Body of pancreas (tissue), 4 donors: ENCODE data around the gene CRX.

Source experiments
- POLR2A ChIP-seq, 3 donors: fragments of 450-650 bp; IDR thresholded peaks; one replicate each; pipeline ENCODE4 v1.6.1; 2016; ENCODE audit warnings: antibody characterized with exemption in 3 of 3, mild to moderate bottlenecking in 2 of 3
- TF ChIP-seq, protein P1 (sequence below), 7 experiments: fragments of 450-650 bp in 4 of 7; fragments of 200-600 bp in 3 of 7; sonication (generic) in 3 of 7; IDR thresholded peaks; one replicate each; pipeline ENCODE4 v1.5.1; 2016 to 2019; ENCODE audit warnings: antibody characterized with exemption in 7 of 7

DNA sequence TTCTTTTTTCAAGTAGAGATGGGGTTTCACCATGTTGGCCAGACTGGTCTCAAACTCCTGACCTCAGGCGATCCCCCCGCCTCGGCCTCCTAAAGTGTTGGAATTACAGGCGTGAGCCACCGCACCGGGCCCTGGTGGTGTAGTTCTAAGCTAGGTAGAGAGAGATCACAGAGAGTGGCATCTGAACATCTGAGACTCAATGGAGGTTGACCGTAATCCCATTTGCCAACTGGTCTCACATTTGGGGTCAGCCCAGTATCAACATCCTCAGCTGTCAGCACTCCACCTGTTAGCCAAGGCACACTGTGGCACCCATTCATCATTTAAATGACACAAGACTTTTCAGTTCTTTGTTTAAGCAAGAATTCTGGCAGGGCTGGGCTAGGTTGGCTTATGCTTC is 35.2 kb upstream of the CRX start:
- TF ChIP-seq, protein P1, sequence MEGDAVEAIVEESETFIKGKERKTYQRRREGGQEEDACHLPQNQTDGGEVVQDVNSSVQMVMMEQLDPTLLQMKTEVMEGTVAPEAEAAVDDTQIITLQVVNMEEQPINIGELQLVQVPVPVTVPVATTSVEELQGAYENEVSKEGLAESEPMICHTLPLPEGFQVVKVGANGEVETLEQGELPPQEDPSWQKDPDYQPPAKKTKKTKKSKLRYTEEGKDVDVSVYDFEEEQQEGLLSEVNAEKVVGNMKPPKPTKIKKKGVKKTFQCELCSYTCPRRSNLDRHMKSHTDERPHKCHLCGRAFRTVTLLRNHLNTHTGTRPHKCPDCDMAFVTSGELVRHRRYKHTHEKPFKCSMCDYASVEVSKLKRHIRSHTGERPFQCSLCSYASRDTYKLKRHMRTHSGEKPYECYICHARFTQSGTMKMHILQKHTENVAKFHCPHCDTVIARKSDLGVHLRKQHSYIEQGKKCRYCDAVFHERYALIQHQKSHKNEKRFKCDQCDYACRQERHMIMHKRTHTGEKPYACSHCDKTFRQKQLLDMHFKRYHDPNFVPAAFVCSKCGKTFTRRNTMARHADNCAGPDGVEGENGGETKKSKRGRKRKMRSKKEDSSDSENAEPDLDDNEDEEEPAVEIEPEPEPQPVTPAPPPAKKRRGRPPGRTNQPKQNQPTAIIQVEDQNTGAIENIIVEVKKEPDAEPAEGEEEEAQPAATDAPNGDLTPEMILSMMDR (IDR thresholded peaks at IDR 0.05) = no peak
- no peak for TF ChIP-seq POLR2A (IDR thresholded peaks at IDR 0.05)
